Putamen (tissue), 1 donor: ENCODE results near the gene RPLP1.

Experiments
- DNase-seq: peaks from one replicate; pipeline ENCODE4 v3.0.0-alpha.2; 2016; ENCODE audit warnings: low spot score

RPLP1 gene

GRCh38 chr15:69452692-69453521, at the start of gene RPLP1:
Gene RPLP1 (plus strand): TSS chr15:69452818. CDS start chr15:69452949, 131 bp downstream.
- DNase-seq, result peak; percentile 96

- DNase-seq, result no peak
These were observed 49.0 kb upstream of the RPLP1 start for GRCh38 chr15:69403594-69403993.

GRCh38 chr15:69405110-69405509, 47.5 kb upstream of the RPLP1 start:
- no peak for DNase-seq

GRCh38 chr15:69407719-69408400, 44.8 kb upstream of the RPLP1 start:
- DNase-seq, result no peak

GRCh38 chr15:69408841-69409240, 43.8 kb upstream of the RPLP1 start:
- DNase-seq, result no peak

GRCh38 chr15:69410248-69410874, 42.3 kb upstream of the RPLP1 start:
- no peak for DNase-seq

- no peak for DNase-seq
These were observed 40.3 kb upstream of the RPLP1 start for GRCh38 chr15:69412274-69412673.

GRCh38 chr15:69412701-69413100, 39.9 kb upstream of the RPLP1 start:
- no peak for DNase-seq

- DNase-seq, result peak; percentile 73
These were observed 38.6 kb upstream of the RPLP1 start, which contains the start of gene KIF23 for GRCh38 chr15:69413822-69414700. Gene KIF23 (plus strand): TSS chr15:69414349. CDS start chr15:69414466, 117 bp downstream.

- no peak for DNase-seq
These were observed 37.9 kb upstream of the RPLP1 start for GRCh38 chr15:69414701-69415167.

- no peak for DNase-seq
These were observed 37.2 kb upstream of the RPLP1 start for GRCh38 chr15:69415381-69415780.

GRCh38 chr15:69417581-69417980, 35.0 kb upstream of the RPLP1 start:
- no peak for DNase-seq

GRCh38 chr15:69421498-69421897, 31.1 kb upstream of the RPLP1 start:
- no peak for DNase-seq

GRCh38 chr15:69422336-69422895, 30.2 kb upstream of the RPLP1 start:
- no peak for DNase-seq

- no peak for DNase-seq
These were observed 28.6 kb upstream of the RPLP1 start for GRCh38 chr15:69424001-69424400.

- no peak for DNase-seq
These were observed 27.7 kb upstream of the RPLP1 start for GRCh38 chr15:69424748-69425413.

- no peak for DNase-seq
These were observed 18.8 kb upstream of the RPLP1 start for GRCh38 chr15:69433831-69434230.

- no peak for DNase-seq
These were observed 18.4 kb upstream of the RPLP1 start for GRCh38 chr15:69434238-69434637.

GRCh38 chr15:69434679-69435078, 17.9 kb upstream of the RPLP1 start:
- no peak for DNase-seq

- no peak for DNase-seq
These were observed 16.6 kb upstream of the RPLP1 start for GRCh38 chr15:69435985-69436384.

- DNase-seq, result no peak
These were observed 15.7 kb upstream of the RPLP1 start for GRCh38 chr15:69436951-69437350.
